Memory B cell (primary cell): Measurements from ENCODE around the gene ATP2B3.

Experiments
- ATAC-seq: fragments of 150-1000 bp; cut with Tn5 transposase; 2 replicates; pipeline ENCODE4 v1.10.0; 2021; ENCODE audit warnings: low read depth, mild to moderate bottlenecking, moderate library complexity
- DNase-seq, 2 donors: peaks; one replicate each; pipeline ENCODE4 v3.0.0; 2022; ENCODE audit warnings: low spot score in 2 of 2
- H3K27ac Mint-ChIP-seq: one replicate; pipeline ENCODE4 v1.8.0; 2022; ENCODE audit warnings: mild to moderate bottlenecking, moderate library complexity, mixed read lengths
- H3K27me3 Mint-ChIP-seq: one replicate; pipeline ENCODE4 v1.8.0; 2022; ENCODE audit warnings: mixed read lengths
- H3K36me3 Mint-ChIP-seq: one replicate; pipeline ENCODE4 v1.8.0; 2022; ENCODE audit warnings: mild to moderate bottlenecking, mixed read lengths
- H3K4me1 Mint-ChIP-seq: one replicate; pipeline ENCODE4 v1.8.0; 2022; ENCODE audit warnings: mixed read lengths
- H3K4me3 Mint-ChIP-seq: one replicate; pipeline ENCODE4 v1.8.0; 2022; ENCODE audit warnings: mild to moderate bottlenecking, moderate library complexity, mixed read lengths
- H3K9me3 Mint-ChIP-seq: one replicate; pipeline ENCODE4 v1.8.0; 2022; ENCODE audit warnings: mixed read lengths

ATP2B3 gene

GRCh38 chrX:153612413-153612812 lies 95.0 kb downstream of the ATP2B3 start:
- H3K9me3 Mint-ChIP-seq = peaks cover 1% of the 10 kb centered on the region
- no peaks in the 10 kb centered on the region for H3K36me3 Mint-ChIP-seq

GRCh38 chrX:153614818-153615217 lies 97.4 kb downstream of the ATP2B3 start:
- no peak for DNase-seq
- ATAC-seq = no peak
- Mint-ChIP-seq H3K36me3 (no peaks in the 10 kb centered on the region), H3K27me3 (peaks cover 10% of the 10 kb centered on the region), H3K9me3 (peaks cover 1% of the 10 kb centered on the region), H3K4me3 (no peak overlapping the region), H3K4me1 (peaks cover 1% of the 10 kb centered on the region), H3K27ac (no peak overlapping the region)

More at GRCh38 chrX:153612413-153612812, 95.0 kb downstream of the ATP2B3 start:
- Mint-ChIP-seq H3K4me1 (peaks cover 8% of the 10 kb centered on the region), H3K27ac (no peak overlapping the region), H3K27me3 (peaks cover 9% of the 10 kb centered on the region), H3K4me3 (no peak overlapping the region)
- no peak for ATAC-seq
- DNase-seq = no peak

DNA sequence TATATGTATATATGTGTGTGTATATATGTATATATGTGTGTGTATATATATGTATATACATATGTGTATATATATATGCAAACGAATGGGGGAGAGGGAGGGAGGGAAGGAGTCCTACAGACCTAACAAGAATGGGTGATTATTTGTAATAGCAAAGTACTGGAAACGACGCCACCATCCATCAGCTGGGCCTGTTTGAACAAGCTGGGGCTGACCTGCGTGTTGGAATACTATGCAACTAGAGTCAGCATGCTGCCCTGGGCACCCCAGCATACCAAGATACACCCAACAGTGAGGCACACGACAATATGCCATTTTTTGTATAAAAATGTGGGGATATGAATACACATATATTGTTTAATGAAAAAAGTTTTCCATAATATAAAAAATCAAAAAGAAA lies 103.1 kb downstream of the ATP2B3 start:
- no peaks in the 10 kb centered on the region for H3K9me3 Mint-ChIP-seq
- ATAC-seq (no peak), DNase-seq (no peak)
- H3K4me1 Mint-ChIP-seq = peaks cover 2% of the 10 kb centered on the region
- no peak overlapping the region for H3K27ac Mint-ChIP-seq
- H3K36me3 Mint-ChIP-seq = no peaks in the 10 kb centered on the region
- H3K27me3 Mint-ChIP-seq = peaks cover 14% of the 10 kb centered on the region
- no peak overlapping the region for H3K4me3 Mint-ChIP-seq

DNA sequence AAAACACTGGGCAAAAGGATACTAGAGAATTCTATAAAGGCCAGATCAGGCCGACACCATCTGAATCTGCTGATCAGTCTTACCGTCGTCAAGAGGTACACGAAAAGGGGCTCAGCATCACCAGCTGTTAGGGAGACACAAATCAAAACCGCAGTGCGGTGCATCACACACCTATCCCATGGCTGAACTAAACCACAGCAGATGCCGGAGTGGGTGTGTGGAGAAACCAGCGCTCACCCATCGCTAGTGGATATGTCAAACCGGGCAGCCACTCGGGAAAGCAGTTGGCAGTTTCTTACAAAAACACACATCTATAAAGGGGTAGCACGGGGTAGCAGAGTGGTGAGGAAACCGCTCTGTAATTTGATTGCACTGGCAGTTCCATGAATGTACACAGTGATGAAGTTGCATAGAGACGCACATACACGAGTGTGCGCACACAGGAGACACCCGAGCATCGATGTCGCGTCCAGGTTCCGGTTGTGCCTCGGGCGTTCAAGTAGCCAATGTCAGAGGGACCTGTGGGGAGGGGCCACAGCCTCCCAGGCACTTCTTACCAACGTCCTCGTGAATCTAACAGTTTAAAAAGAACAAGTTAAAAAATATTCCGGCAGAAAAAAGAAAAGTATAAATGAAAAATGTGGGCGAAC lies 104.6 kb downstream of the ATP2B3 start:
- H3K9me3 Mint-ChIP-seq = no peaks in the 10 kb centered on the region
- no peaks in the 10 kb centered on the region for H3K36me3 Mint-ChIP-seq
- no peak overlapping the region for H3K27ac Mint-ChIP-seq
- ATAC-seq (no peak), DNase-seq (no peak)
- H3K4me3 Mint-ChIP-seq = no peak overlapping the region
- peaks cover 2% of the 10 kb centered on the region for H3K4me1 Mint-ChIP-seq
- peaks cover 9% of the 10 kb centered on the region for H3K27me3 Mint-ChIP-seq

DNA sequence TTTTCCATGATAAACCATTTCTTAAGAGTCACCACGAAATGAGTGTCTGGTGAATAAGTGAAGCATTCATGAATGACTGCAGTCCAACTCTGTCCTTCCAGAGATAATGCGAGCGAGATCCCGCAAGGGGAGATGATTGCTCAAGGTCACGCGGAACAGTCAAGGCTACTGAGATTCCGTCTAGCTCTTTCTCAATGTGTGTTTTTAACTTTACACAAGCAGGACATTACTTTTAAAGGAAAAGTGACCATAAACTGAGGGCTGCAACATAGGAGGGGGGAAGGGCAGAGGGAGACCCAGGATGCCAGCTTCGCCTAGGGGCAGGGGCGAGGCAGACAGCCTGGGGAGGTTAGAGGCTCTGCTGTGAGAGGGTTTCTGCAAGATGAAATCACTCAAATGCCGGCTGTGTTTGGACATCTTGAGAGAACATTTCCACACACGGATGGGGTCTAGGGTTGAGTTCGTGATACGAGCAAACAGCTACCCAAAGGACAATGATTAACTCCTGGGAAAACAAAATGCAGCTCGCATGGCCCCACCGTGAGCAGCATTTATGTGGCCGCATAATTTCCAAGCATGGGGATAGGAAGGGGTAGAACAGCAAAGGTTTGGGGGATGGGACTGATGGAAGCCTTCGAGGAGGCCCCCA lies 105.3 kb downstream of the ATP2B3 start:
- DNase-seq = no peak
- H3K36me3 Mint-ChIP-seq = no peaks in the 10 kb centered on the region
- H3K27me3 Mint-ChIP-seq = peaks cover 9% of the 10 kb centered on the region
- no peak overlapping the region for H3K4me3 Mint-ChIP-seq
- no peak for ATAC-seq
- peaks cover 2% of the 10 kb centered on the region for H3K4me1 Mint-ChIP-seq
- no peaks in the 10 kb centered on the region for H3K9me3 Mint-ChIP-seq
- no peak overlapping the region for H3K27ac Mint-ChIP-seq

DNA sequence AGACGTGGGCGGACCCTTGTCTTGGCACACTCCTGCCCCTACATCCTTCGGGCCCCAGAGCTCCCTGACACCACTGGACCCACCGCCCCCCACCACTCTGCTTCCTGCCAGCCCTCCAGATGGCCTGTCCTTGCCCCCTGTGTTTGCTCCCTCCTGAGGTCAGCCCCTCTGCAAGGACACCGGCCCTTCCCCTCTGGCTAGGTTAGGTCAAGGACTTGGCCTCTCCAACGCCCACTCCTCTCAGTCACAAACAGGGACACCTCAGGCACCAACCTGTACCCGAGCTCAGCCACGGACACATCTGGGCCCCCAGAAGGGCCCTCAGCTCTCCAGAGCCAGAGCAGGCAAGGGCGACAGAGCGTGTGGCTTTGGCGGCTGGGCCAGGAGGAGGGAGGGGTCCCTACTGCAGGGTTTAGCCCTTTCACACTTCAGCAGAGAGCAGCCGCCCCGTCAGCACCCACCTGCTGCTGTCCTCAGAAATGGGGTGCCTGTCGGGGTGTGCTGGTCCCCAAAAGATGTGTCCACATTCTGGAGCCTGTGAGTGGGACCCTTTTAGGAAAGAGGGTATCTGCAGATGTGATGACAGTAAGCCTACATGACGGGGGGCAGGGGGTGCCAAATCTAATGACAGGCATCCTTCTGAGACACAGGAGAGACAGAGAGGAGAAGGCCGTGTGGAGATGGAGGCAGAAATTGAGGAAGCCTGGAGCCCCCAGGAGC lies 106.0 kb downstream of the ATP2B3 start:
- Mint-ChIP-seq H3K4me3 (no peak overlapping the region), H3K36me3 (no peaks in the 10 kb centered on the region), H3K27me3 (peaks cover 9% of the 10 kb centered on the region), H3K27ac (no peak overlapping the region), H3K9me3 (no peaks in the 10 kb centered on the region), H3K4me1 (peaks cover 2% of the 10 kb centered on the region)
- DNase-seq (no peak), ATAC-seq (no peak)

GRCh38 chrX:153624196-153625091 lies 107.0 kb downstream of the ATP2B3 start:
- H3K36me3 Mint-ChIP-seq = no peaks in the 10 kb centered on the region
- peaks cover 9% of the 10 kb centered on the region for H3K27me3 Mint-ChIP-seq
- peaks cover 2% of the 10 kb centered on the region for H3K4me1 Mint-ChIP-seq
- ATAC-seq = no peak
- no peak overlapping the region for H3K27ac Mint-ChIP-seq
- no peak overlapping the region for H3K4me3 Mint-ChIP-seq
- no peaks in the 10 kb centered on the region for H3K9me3 Mint-ChIP-seq
- DNase-seq = no peak

DNA sequence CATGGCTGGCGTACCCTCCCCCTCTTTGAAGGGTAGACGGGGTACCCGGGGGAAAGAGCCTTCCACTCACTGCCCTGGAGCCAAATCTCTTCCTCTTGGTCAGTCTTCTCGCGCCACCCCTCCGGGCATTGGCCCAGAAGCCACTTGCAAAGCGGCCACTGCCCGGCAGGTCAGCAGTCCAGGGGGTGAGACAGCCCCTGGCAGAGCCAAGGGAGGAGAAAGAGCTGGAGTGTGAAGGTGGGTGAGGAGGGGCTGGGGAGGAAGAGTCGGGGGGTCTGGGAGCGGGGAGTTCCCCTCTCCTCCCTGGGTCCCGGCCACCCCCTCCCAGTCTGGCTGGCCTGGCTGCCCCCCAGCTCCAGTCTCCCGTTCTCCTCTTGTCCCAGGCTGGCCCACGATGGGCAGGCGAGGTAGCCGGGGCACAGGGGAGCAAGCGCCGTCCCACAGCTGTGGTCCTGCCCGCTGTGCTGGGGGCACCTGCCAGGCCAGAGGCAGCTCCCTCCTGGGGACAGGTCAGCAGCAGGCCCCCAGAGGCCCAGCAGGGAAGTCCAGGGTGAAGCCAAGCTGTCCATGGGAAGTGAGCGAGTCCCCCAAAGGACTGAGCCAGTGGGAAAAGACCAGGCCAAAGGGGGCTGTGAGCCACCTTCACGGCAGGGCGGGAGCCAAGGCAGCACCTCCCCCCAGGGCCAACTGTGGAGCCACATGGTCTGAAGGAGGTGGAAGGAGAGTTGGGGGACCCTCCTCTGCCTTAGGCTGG lies 108.0 kb downstream of the ATP2B3 start:
- peaks cover 12% of the 10 kb centered on the region for H3K27me3 Mint-ChIP-seq
- no peak for ATAC-seq
- peaks cover 2% of the 10 kb centered on the region for H3K4me1 Mint-ChIP-seq
- no peak overlapping the region for H3K27ac Mint-ChIP-seq
- no peak overlapping the region for H3K4me3 Mint-ChIP-seq
- no peak for DNase-seq
- no peaks in the 10 kb centered on the region for H3K36me3 Mint-ChIP-seq
- H3K9me3 Mint-ChIP-seq = no peaks in the 10 kb centered on the region

DNA sequence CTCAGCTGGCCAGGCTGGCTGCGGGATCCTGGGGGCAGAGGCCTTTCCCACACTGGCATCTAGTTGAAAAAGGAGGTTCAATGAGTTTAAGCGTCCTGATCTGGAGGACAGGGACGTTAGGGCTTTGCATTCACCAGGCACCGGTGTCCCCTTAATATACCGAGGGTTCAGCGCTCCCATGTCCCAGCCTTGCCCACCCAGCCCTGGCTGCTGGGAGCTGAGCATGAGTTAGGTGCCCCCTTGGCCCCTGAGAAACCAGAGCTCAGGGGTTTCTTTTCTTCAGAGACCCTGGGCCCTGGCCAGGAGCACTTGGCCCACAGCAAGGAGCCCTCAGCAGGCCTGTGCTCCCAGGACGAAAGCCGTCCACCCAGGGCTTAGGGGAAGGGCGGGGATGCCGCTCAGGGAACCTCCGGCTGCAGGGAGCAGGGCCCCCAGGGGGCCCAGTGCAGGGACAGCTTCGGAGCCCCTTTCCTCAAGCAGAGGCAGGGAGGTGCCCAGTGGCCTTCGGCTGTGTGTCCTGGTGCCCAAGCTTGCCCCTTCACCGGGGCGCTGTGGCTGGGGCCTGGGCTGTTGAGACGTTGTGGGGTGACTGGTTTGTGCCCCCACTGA lies 108.7 kb downstream of the ATP2B3 start:
- peaks cover 2% of the 10 kb centered on the region for H3K4me1 Mint-ChIP-seq
- DNase-seq (no peak), ATAC-seq (no peak)
- peaks cover 2% of the 10 kb centered on the region for H3K9me3 Mint-ChIP-seq
- peaks cover 14% of the 10 kb centered on the region for H3K27me3 Mint-ChIP-seq
- H3K4me3 Mint-ChIP-seq = no peak overlapping the region
- peaks cover 2% of the 10 kb centered on the region for H3K36me3 Mint-ChIP-seq
- H3K27ac Mint-ChIP-seq = no peak overlapping the region

GRCh38 chrX:153626863-153627674 lies 109.6 kb downstream of the ATP2B3 start:
- peaks cover 2% of the 10 kb centered on the region for H3K4me1 Mint-ChIP-seq
- ATAC-seq = no peak

GRCh38 chrX:153627675-153628111 lies 110.3 kb downstream of the ATP2B3 start:
- Mint-ChIP-seq H3K4me3 (no peak overlapping the region), H3K27me3 (peaks cover 12% of the 10 kb centered on the region), H3K4me1 (peaks cover 2% of the 10 kb centered on the region), H3K27ac (no peak overlapping the region), H3K9me3 (peaks cover 2% of the 10 kb centered on the region), H3K36me3 (peaks cover 2% of the 10 kb centered on the region)
- DNase-seq = no peak
- no peak for ATAC-seq

More at GRCh38 chrX:153626863-153627674, 109.6 kb downstream of the ATP2B3 start:
- DNase-seq = no peak
- Mint-ChIP-seq H3K27me3 (peaks cover 13% of the 10 kb centered on the region), H3K9me3 (peaks cover 2% of the 10 kb centered on the region), H3K27ac (no peak overlapping the region), H3K36me3 (peaks cover 2% of the 10 kb centered on the region), H3K4me3 (no peak overlapping the region)

GRCh38 chrX:153628129-153628528 lies 110.7 kb downstream of the ATP2B3 start:
- Mint-ChIP-seq H3K27ac (no peak overlapping the region), H3K4me1 (peaks cover 2% of the 10 kb centered on the region), H3K36me3 (peaks cover 2% of the 10 kb centered on the region), H3K9me3 (peaks cover 2% of the 10 kb centered on the region), H3K27me3 (peaks cover 11% of the 10 kb centered on the region), H3K4me3 (no peak overlapping the region)
- no peak for ATAC-seq
- DNase-seq = no peak
